DMS114 treated with DMSO at 0.1 percent for 48 hours (cell line): Measurements from ENCODE around the gene BCL11B.

Source experiments
- DNase-seq: peaks from one replicate; lab custom pipeline; 2025; ENCODE audit not compliant: unreplicated experiment; lab: John Stamatoyannopoulos, UW

The BCL11B gene

DNA sequence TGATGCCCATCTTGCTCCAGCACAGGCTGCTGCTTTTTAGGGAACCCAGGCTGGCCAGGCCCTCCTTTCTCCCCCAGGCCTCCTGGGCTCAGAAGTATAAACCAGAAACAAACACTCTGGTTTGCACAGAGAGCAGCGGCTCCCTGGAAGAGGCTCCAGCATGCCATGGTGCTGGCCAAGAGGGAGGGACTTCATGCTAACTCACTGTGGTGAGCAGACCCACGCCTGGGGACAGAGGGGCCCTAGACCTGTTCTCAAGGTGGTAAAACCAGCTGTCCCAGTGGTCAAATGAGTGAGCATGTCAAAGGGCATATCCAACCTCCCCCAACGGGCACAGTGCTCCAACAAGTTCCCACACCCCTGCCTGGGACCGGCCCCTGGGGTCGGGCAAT is 15.5 kb downstream of the BCL11B start:
- DNase-seq, result no peak

DNA sequence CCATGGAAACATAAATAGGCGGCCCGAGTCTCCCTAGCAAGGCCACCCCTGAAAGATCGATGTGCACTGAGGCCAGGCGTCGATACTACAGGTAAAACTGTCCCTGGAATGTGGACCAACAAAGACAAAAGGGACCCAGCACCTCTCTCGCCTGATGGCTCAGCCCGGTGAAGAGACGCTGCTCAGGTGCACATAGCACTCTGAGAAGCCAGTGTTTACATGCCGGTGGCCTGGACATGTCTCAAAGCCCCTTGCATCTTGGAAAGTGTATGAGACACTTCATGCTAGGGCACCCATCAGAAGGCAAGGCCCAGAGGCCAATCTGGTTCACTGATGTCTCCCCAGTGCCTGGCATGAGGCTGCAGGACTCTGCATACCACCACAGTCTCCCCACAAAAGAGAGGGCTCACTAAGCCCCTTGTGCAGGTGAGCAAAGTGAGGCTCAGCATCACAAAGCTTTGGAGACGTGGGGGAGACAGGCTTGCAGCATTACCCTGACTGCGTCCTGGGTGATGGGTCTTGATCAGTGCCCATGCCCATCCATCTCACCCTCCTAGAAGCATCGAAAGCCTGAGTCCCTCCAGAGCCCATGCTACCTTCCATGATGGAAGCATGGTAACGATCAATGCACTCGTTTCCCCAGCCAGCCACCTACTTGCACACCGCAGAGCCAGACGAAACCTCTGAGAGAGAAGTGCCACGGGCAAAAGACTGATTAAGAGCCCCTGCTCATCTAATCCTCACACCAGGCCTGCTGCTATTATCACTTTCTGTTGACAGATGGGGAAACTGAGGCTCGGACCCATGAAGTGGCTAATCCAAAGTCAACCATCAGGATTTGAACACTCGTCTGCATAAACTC is 16.1 kb downstream of the BCL11B start:
- DNase-seq, result no peak

DNA sequence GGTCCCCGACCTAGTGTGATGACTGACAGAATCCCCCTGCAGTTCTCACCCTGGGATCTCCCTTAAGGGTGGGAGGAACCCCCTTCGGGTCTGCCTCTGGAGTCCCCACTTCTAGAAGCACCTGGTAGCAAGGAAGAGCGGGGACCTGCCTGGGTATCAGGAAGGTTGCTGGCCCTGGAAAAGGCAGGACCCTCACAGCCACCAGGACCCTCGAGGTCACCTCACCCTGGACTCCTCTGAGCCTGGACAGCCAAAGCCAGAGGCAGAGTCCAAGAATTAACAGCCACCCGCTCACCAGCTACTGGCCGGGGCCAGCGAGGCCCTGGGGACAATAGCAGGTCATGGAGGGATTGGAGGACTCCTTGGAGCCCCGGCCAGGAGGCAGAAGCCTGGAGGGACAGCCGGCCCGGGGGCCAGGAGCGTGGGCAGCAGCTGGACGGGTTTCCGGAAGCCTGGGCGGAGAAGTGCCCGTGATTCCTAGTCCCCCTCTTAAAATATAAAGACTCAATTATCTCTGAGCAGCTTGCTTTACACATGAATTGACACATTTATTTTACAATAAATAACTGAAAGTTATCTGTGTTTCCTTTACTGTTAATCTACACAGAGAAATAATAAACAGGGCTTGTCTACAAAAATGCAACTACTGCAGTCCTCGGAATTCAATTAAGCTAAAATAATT is 17.5 kb downstream of the BCL11B start:
- no peak for DNase-seq

DNA sequence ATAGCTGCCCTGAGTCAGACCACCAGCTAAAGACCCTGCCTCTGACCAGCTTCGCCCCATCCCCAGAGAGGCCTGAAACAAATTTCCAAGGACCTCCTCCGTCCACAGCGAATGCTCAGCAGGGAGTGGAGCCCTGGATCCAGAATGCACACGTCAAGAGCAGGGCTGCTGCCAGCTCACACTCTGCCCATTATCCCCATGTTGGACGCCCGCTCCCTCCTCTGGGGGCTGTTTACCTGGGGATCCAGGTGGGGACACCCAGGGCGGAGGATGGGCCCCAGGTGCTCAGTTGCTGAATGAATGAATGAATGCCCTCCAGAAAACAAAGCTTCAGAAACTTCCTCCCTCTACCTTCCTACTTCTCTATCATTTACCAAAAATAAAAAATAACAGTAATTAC is 18.1 kb downstream of the BCL11B start:
- DNase-seq, result no peak

DNA sequence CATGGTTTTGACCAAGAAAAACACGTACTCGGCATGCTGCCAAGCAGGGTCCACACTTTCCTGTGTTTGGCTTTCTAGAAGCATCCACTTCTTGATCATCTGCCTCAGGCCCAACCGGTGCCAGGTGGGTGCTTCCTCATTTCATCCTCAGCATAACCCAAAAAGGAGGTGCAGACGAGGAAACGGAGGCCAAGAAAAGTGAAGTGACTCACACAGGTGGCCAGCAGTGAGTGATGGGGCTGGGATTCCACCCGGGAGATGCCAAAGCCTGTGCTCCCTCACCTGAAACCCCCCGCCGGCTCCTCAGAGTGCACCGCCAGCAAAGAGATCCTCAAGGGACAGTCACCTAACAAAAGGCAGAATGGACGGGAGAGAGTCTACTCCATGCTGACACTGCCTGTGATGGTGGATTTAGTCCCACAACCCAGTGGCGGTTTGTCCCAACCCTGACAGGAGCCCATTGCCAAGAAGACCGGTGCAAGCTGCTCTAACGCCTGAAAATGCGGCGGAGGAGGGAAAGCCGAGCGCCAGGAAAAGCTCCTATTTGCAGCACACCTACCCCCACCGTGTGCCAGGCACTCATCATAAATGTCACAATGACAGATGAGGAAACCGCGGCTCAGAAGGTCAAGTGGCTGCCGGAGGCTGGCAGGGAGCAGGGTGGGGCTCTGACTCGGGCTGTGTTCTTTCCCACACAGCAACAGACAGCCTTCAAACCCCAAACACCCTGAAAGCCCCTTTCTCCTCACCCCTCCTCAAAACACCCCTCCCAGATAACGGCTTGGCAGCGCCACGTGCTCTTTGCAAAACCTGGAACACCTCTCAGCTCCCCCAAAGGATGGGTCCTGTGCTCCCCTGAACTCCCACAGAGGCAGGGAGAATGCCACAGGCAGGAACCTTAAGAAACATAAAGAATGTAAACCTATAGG is 18.8 kb downstream of the BCL11B start:
- DNase-seq, result no peak

DNA sequence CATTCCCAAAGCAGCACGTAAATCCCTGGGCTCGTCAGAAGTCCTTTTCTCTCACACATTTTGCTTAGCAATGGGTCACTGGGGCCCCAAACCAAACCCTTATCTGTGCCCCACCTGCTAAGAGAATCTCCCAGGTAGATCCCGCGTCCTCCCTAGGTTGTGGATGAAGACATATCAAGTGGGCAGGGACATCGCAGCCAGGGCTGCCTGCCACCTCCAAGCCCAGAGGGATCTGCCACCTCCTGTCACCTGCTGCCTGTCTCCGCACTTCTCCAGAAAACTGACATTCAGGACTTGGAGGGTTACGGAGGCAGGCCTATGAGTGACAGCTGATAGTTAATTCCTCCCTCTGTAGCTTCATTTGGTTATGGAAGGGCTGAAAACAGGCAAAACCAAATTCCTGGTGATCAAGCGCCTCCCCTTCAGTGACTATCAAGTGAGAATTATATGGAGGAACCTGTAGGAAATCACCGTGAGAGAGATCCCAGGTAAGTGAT is 19.5 kb downstream of the BCL11B start:
- DNase-seq, result no peak

DNA sequence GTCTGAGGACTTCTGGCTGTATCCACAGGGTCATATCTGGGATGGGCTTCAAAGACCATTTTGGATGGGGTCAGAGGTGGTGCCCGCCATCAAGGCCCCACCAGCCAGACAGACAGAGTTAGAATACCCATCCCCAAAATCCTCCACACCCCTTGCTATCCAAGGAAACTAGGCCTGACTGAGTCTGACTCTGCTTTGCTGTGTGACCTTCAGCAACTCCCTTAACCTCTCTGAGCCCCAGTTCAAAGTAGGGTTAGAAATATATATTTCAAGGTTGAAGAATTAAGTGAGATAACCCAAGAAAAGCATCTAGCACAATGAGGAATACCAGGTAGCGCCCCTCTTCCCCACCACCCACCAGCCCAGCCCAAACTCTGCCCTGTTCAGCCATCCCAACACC is 20.3 kb downstream of the BCL11B start:
- no peak for DNase-seq

DNA sequence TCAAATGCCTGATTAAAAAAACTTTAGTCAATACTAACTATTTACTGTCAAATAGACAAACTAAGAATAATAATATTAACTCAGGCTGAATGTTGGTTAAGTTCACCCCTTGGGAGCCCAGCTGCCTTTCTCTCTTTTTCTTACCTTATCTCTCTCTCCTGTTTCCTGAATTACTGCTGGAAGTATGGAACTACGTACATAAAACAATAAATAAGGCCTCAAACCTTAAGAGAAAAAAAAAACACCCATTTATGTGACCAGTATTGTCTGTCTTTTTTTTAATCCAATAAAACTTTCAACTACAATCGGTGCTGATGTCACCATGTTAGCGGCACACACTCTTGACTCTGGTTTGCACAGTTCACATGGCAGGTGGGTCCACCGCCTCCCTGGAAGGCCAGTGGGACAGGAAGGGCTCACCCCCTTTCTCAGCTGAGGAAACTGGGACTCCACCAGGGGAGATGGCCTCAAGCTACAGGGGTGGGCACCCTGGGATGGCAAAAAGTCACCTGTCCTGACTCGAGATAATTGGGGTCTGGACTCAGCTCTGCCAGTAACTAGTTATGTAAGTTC is 21.3 kb downstream of the BCL11B start:
- no peak for DNase-seq

DNA sequence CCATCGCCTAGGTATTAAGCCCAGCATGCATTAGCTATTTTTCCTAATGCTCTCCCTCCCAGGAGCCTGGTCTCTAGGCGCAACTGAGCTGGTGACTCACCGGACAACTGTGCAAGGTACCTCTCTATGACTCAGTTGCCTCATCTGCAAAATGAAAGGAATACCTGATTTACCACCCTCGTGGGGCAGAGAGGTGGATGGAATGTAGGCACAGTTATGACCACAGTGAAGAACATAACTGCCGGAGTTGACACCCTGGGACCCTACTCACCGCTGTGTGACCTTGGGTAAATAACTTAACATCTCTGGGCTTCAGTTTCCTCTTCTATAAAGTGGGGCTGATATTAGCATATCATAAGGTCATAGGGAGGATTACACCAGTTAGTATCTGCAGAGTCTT is 22.6 kb downstream of the BCL11B start:
- no peak for DNase-seq

DNA sequence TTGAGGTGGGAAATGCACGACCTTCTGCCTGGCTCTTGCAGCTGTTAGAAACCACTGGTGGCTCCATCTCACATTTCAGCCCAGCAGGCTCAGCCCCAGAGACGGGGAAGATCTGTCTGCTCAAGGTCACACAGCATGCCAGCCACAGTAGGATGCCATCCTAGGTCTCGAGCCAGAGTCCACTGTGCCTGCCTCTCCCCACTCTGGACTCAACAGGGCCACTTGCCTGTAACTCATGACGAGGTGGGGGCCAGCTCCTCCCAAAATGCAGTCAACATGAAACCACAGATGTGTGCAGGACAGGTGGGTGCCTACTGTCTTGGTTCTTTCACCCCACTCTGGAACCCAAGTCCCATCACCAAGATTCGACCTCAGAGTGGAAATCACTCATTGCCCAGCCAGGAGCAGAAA is 23.2 kb downstream of the BCL11B start:
- DNase-seq, result no peak

DNA sequence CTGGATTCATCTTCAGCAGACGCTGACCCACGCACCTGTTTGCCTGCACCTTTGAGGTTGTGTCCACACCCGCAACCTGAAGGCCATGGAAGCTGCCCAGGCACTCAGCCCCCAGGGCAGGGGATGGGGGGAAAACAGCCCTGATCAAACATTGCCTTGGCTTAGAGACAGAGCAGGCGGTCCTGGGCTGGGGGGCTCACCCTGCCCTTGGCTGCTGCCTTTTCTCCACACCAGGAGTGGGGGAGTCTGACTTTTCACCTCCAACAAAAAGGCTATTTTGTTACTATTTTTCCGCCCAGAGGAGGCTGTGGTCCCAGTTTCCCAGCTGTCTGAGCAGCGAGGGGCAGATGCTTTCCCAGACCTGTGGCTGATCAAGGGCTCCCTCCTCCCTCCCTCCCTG is 24.2 kb downstream of the BCL11B start:
- DNase-seq, result no peak

DNA sequence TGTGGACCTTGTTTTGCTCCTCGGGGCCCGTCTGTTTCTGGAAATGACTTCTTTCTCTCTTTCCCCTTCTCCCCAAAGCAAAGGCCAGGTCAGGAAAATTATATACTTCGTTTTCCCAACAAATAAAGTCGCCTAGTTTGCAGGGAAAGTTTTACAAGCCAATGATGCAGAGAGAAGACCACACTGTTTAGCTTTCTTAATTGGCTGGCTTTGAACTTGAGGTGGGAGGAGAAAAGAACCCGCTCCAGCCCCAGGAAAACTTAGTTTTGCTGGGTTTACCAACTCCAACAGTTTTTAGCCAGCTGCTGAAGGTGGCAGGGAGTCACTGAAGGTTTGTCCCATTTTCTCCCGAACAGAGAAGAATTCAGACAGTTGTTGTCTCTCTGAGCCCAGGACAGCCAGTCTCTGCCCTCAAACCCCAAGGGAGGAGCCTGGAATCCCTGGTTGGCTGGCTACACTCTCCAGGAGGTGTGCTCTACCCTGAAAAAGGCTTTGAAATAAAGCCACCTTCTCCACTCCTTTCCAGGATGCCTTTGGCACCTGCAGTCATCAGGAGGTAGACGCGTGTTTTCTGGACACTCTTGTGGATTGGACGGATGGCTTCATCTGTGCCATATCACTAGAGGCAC is 24.8 kb downstream of the BCL11B start:
- DNase-seq, result no peak

DNA sequence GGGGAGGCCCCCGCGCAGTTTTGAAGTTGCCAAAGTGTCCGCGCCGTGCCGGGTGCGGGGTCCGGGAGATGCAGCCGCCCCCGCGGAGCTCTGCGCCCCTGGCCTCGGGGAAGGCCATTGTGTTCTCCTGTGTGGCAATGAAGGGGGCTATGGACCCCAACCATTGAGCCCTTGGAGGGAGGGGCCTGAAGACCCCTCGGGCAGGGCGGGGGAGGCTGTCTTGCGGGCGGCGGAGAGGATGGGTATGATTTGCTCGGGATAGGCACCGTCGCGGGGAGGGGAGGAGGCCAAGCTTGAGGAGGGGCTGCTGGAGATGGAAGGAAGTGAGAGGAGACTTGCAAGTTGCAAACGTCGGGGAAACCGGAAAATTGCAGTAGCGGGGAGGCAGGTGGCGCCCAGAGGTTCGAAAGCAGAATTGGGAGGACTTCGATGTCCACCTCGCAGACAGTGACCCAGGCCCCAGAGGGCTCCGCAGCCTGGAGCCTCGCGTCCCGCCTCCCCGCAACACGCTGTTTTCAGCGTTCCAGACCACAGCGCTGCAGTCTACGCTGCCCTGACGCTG is 25.4 kb downstream of the BCL11B start:
- no peak for DNase-seq

DNA sequence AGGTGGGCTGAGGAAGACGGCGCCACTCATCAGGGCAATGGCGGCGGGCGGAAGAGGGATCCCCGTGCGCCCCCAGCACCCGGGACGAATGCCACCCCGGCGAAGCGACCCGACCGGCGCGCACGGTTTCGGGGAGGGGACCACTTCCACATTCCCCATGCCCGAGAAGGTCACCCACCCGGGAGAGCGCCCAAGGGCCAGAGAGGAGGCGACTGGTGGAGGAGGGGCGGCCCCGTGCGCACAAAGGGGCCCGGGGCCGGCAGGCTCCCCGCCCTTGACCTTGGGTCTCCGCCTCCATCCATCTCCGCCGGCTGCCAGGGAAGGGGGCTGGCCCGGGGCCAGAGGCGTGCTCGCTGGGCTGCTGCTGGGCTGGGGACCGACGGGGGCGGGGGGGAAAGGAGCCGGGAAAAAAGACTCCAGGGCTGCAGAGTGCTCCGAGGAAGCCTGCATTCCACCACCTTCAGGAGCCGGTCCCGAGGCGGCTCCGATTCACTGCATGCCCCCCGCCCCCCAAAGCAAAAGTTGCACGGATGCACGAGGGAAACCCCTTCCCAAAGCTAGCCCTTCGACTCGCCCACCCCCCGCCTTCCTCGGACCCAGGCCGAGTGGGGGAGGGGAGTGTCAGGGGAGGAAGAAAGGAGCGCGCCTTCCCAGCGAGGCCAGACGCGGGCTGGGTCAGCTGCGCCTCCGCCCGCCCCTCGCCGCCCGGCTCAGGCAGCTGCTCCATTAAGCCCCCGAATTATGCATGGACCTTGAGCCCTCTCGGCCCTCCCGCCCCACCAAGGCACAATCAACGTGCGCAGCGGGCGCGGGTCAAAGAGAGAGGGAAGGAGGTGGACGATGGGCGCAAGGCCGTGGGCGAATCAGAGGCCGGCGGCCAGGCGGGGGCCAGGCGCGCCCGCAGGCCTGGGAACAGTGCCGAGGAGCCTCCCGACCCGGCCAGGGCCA is 26.2 kb downstream of the BCL11B start:
- DNase-seq, result no peak

DNA sequence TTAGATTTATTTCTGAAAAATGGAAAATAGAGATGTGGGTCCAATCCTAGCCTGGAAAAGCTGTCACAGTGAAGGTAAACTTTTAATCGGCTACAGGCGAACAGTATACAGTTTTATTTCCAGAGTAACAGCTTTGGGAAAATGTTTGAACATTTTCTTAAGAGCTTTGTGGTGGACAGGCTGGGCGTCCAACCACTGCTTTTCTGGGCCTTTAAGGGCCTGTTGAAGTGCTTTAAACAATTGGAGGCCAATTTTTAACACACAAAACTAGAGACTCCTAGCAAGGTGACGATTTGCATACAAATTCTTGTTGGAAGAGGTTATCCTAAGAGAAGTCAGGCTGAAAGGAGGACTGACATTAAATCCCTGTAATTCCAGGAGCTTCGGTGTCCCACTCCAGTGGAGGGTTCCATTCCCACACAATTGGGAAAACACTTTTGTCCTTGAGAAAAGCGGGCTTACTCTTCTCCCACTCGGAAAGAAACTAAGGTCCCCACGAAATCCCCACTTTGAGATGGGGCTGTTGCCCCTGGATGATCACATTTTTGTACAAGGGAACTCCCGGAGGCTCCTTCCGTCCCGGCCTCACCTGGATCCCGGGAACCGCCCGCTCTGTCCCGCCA is 26.9 kb downstream of the BCL11B start:
- no peak for DNase-seq

DNA sequence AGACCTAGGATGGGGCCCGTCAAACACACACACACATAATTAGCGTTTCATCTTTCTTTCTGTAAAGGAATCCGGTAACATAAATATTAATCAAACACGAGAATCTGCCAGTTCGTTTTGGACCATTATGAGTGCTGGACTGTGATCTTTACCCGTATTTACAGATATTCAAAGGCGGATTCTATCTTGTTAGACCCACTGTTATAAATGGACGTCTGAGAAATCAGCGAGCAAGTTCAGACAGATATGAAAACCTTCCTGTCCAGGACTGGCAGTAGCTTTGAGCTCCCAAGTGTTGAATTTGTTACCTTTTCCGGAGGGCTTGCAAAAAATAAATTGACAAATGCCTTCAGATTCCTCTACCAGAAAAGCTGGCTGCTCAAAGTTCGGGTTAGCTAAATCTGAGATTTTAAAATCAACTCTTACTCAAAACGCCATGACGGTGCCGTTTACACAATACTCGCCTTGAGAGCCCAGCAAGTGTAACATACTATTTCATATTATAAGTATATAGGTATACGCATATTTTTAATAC is 27.6 kb downstream of the BCL11B start:
- no peak for DNase-seq

DNA sequence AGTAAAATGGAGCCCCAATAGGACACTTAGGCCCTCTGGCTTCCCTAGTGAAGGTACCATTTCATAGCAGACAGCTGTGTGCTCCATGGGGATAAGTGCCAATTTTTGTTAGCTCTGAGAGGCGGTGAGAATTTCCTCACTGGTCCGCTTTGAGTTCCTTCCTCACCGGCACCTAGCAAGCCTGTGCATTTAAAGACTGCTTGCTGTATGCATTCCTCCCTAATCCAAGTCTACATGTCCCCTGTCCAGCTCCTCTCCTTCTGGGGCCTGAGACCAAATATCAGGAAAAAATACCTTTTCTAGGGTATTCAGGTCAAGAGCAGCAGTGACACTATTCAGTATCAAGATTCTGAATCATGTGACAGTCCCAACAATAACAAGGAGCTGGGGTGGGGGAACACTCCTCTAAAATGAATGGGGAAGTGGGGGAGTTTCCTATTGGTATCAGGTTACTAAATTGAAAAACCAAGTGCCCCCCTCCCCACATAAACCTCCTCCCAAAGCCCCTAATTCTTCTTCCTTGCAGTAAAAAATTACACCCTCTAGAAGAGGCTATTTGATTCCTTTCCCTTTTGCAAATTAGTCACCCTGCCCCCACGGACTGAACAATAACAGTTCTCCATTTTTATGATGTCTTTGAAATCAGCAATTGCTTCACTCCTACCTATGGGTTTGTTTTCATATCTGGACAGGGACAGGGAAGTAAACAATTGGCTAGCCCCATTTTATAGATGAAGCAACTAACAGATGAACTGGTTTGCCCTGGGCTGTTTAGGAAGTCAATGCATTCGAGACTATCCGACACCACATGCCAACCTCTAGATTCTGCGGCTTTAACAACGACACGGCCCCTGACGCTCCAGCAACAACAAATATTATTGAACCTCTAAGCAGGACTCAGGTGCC is 28.9 kb downstream of the BCL11B start:
- DNase-seq, result no peak
